Measurements from ENCODE around the gene NFASC.

- peak; percentile 68 to 81 for TF ChIP-seq CTCF (IDR thresholded peaks at IDR 0.05)
- no peak for TF ChIP-seq POLR2A (IDR thresholded peaks at IDR 0.05)
- no peak for TF ChIP-seq EP300 (IDR thresholded peaks at IDR 0.05)
Observed at GRCh38 chr1:204941421-204942338, 71.0 kb downstream of the NFASC start.

All from suprapubic skin (tissue), 3 donors.